SHP77 treated with DMSO at 0.1 percent for 48 hours (cell line): Measurements from ENCODE around the gene RAB11FIP3.

Source experiments
- DNase-seq: peaks from one replicate; lab custom pipeline; 2025; lab: John Stamatoyannopoulos, UW

The RAB11FIP3 gene

DNA sequence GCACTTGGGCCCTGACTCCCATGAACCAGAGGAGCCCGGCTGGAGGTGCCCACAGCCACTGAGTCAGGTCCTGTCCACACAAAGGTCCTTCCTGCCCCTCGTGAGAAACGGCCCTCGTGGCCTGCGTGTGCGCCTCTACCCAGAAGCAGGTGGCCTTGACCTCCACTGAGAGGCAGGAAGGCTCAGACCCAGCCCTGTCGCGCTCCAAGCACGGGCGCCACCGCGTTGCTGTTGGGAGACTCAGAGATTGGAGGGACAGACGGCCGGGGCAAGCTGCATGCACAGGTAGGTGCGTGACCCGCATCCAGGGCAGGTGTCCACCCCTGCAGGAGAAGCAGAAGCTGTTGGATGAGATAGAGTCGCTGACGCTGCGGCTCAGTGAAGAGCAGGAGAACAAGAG, 94.0 kb downstream of the RAB11FIP3 start:
- no peak for DNase-seq

GRCh38 chr16:519841-520687, 94.6 kb downstream of the RAB11FIP3 start:
- DNase-seq: no peak

GRCh38 chr16:520847-521246, 95.4 kb downstream of the RAB11FIP3 start:
- DNase-seq: no peak

DNA sequence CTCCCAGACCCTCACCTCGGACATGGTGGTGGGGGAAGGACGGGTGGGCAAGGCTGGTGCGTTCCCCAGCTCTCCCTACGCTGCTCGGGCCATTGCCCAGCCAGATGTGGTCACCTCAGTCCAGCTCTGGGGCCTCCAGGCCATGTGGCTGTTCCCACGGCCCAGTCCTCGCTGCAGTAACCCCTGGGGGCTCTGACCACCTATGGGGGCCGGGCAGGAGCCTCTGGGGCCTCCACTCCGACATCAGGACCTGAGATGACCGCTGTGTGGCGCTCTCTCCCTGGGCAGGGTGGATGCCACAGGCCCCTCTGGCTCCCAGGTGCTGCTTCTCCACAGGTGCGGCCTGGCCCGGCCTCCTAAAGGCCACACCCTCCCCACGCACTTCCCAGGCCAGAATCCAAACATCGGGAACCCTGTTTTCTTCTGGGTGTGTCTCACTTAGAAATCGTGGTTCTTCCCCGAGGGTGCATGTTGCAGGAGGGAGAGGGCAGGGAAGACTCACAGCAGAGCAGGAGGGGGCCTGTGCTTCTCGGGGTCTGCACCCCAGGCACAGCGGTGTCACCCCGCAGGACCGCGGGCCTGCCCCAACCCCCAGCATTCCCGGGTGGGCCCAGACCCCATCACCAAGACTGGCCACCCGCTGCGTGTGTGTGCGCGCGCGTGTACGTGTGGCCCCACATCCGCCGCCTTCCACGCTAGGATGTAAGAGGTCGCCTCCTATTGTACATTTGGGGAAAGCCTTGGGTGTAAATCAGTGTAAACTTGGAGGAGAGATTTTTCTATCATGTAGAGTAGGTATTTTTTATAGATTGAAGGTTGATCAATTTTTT, 96.1 kb downstream of the RAB11FIP3 start:
- no peak for DNase-seq

DNA sequence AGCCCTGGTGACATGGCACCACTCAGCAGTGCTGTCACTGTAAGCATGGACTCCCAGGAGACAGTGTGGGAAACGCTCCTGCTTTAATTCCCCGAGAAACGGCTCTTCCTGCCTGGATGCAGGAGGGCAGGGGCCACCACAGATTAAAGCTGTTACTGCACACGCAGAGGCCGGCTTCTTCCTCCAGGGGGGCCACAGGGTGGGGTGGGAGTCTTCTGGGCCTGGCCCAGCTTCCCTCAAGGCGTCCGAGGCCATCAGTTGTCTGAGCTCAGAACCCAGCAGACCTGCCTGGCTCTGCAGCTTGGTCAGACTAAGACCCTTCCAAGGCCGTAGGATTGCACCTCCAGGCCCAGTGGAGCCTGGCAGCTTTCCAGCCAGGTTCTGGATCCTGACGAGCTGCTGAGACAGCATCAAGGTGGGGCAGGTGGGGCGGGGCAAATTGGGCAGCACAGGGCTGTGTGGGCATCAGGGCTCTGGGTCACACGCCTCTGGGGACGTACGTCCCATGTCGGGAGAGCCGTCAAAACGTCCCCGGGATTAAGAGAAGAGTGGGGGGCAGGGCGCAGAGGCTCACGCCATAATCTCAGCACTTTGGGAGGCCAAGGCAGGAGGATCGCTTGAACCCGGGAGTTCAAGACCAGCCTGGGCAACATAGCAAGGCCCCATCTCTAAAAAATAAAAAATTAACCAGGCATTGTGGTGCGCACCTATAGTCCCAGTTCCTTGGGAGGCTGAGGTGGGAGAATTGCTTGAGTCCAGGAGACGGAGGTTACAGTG, 97.1 kb downstream of the RAB11FIP3 start:
- no peak for DNase-seq

GRCh38 chr16:523097-523741, 97.8 kb downstream of the RAB11FIP3 start:
- no peak for DNase-seq

GRCh38 chr16:524274-525040, 99.0 kb downstream of the RAB11FIP3 start:
- no peak for DNase-seq

DNA sequence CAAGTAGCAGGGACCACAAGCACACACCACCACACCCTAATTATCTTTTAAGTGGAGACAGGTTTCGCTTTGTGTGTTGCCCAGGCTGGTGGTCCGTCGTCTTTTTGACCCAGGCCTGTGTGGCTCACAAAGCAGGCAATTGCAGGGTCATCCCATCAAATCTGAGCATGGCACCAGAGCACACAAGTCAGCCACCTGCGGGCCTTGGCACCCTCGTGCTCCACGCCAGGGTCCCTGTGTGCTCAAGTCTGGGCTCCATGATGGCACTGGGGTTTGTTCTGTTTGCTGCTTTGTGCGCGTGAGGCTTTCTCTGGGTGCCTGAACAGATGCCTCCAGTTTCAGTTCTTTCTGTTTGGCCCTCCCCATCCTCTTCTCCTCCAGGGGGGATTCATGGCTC, 99.7 kb downstream of the RAB11FIP3 start:
- DNase-seq: no peak

- DNase-seq: no peak
Measured at GRCh38 chr16:525520-526180, 100.2 kb downstream of the RAB11FIP3 start.

- no peak for DNase-seq
Measured at GRCh38 chr16:526181-527014, 100.9 kb downstream of the RAB11FIP3 start.

DNA sequence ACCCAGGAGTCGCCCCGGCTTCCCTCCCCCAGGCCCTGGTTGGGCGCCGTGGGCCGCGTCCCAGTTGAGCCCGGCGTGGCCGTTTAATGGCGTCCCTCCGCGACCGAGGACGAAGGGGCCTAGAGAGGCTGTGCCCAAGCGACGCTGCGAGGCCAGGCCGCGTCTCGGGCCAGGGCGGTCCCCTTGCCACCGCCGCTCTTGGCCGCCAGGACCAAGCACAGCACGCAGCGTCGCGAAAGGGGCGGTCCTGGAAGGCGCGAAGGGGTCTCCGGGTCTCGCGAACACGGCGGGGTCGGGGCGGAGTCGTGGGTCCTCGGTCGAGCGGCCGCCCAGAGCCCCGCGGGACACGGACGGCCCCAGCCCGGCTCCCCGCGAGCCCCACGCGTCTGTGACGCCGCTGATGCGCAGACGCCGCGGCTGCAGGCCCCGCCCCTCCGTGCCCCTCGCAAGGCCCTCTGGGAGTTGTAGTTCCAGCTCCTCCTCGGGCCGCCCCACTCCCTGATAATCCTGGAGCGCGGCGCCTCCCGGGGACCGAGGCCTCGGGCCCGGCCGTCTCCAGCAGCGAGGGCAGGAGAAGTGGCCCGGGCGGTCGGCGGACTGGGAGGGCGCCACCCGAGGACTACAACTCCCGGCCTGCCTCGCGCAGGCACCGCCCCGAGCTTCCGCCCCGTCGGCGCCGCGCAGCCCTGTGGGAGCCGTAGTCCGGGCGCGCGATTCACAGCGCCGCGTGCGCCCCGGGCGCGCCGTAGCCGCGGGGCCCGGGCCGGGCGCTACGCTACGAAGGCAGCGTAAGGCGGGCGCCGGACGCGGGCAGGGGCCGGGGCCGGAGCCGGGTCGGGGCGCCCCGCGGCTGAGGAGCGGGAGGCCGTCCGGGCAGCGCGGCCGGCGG, 101.8 kb downstream of the RAB11FIP3 start, which contains the start of gene CAPN15:
Gene CAPN15 (plus strand): TSS at position 698 of the 889 bp plus-strand sequence. CDS start 19,127 bp downstream, outside the sequence.
- DNase-seq: peak; percentile 43

GRCh38 chr16:528111-529011, 102.9 kb downstream of the RAB11FIP3 start:
- no peak for DNase-seq

- DNase-seq: no peak
Measured at GRCh38 chr16:529012-529575, 103.6 kb downstream of the RAB11FIP3 start.

GRCh38 chr16:530111-530817, 104.8 kb downstream of the RAB11FIP3 start:
- no peak for DNase-seq

DNA sequence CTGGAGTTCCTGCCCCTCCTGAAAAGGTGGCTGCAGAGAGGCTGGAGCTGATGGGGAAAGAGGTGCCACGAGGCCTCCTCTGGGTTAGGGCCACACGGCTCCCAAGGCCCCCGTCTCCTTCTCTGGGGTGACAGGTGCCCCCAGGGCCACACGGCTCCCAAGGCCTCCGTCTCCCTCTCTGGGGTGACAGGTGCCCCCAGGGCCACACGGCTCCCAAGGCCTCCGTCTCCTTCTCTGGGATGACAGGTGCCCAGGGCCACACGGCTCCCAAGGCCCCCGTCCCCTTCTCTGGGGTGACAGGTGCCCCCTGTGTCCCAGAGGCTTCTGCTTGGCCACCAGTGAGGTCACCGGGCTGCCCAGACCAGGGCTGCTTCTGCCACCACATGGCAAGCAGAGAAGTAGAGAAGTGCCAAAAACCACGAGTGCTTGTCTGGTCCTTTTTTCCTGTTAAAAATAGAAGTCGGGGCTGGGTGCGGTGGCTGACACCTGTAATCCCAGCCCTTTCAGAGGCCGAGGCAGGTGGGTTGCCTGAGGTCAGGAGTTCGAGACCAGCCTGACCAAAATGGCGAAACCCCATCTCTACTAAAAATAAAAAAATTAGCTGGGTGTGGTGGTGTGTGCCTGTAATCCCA, 106.2 kb downstream of the RAB11FIP3 start:
- DNase-seq: no peak
